OCI-LY7 (cell line): ENCODE measurements around the gene ADSS1. TPM values are rescaled to one million over a fixed set of nuclear protein-coding genes. Genes with fewer than 3 reads are reported as not detected.

ENCODE experiments used
- BruUV-seq: library from RNA; stranded (reverse); fragments of 400-500 nt; replicated peaks from 2 replicates; lab custom pipeline; 2021; lab: Mats Ljungman, UMichigan
- CTCF ChIA-PET: fragments of 300-600 bp; sonication (Branson Sonifier 250); formaldehyde crosslinking; loops from one replicate; lab custom pipeline; 2022; ENCODE audit warnings: antibody characterized with exemption; ENCODE audit not compliant: unreplicated experiment; lab: Charles Lee
- POLR2A ChIA-PET: fragments of 300-600 bp; sonication (Branson Sonifier 250); formaldehyde crosslinking; loops from one replicate; lab custom pipeline; 2022; ENCODE audit warnings: antibody characterized with exemption; lab: Charles Lee
- DNase-seq: peaks from one replicate; pipeline ENCODE4 v3.0.0-alpha.2; 2015; ENCODE audit warnings: low spot score
- H2AFZ ChIP-seq: fragments of 200-600 bp; sonication (generic), shearing (Covaris generic); 2 replicates; pipeline ENCODE4 v1.6.1; 2014; ENCODE audit warnings: mild to moderate bottlenecking, antibody characterized with exemption, low read length, moderate library complexity
- H3K27ac ChIP-seq: fragments of 200-600 bp; sonication (generic); 2 replicates; pipeline ENCODE4 v1.5.1; 2014; ENCODE audit warnings: mixed run types, low read depth, mild to moderate bottlenecking, moderate library complexity, low read length, inconsistent platforms; ENCODE audit not compliant: poor library complexity, severe bottlenecking
- H3K36me3 ChIP-seq: fragments of 200-600 bp; sonication (generic); 2 replicates; pipeline ENCODE4 v1.6.1; 2014; ENCODE audit warnings: mild to moderate bottlenecking, antibody characterized with exemption, low read length, moderate library complexity, mixed read lengths; ENCODE audit not compliant: insufficient read depth
- H3K4me1 ChIP-seq: fragments of 200-600 bp; sonication (generic); 2 replicates; pipeline ENCODE4 v1.5.1; 2014; ENCODE audit warnings: mild to moderate bottlenecking, low read length; ENCODE audit not compliant: insufficient read depth, poor library complexity, severe bottlenecking
- H3K4me2 ChIP-seq: fragments of 200-600 bp; sonication (generic); 2 replicates; pipeline ENCODE4 v1.6.1; 2014; ENCODE audit warnings: mild to moderate bottlenecking, low read length
- H3K4me3 ChIP-seq: fragments of 200-600 bp; sonication (generic); 2 replicates; pipeline ENCODE4 v1.5.1; 2014; ENCODE audit warnings: mild to moderate bottlenecking, low read depth, low read length; ENCODE audit not compliant: poor library complexity, severe bottlenecking
- H3K79me2 ChIP-seq: fragments of 200-600 bp; sonication (generic); 2 replicates; pipeline ENCODE4 v1.6.1; 2016; ENCODE audit warnings: low read depth, mild to moderate bottlenecking, low read length, moderate library complexity, mixed read lengths; ENCODE audit not compliant: insufficient read depth
- H3K9me2 ChIP-seq: fragments of 200-600 bp; sonication (generic); 2 replicates; pipeline ENCODE4 v1.6.1; 2016; ENCODE audit warnings: mild to moderate bottlenecking, low read length, mixed read lengths; ENCODE audit not compliant: insufficient read depth
- H3K9me3 ChIP-seq: fragments of 200-600 bp; sonication (generic); 2 replicates; pipeline ENCODE4 v1.6.1; 2014; ENCODE audit warnings: mild to moderate bottlenecking, mixed run types, low read length, mixed read lengths
- H4K20me1 ChIP-seq: fragments of 200-600 bp; sonication (generic); 2 replicates; pipeline ENCODE4 v1.6.1; 2014; ENCODE audit warnings: mild to moderate bottlenecking, antibody characterized with exemption, low read length, moderate library complexity, mixed read lengths; ENCODE audit not compliant: insufficient read depth
- CTCF ChIP-seq: fragments of 200-600 bp; sonication (generic); conservative IDR thresholded peaks from 2 replicates; pipeline ENCODE4 v1.5.1; 2014; ENCODE audit warnings: mild to moderate bottlenecking, antibody characterized with exemption, low read length, moderate library complexity, mixed read lengths
- EZH2phosphoT487 ChIP-seq: fragments of 200-600 bp; sonication (generic); IDR thresholded peaks from 2 replicates; pipeline ENCODE4 v1.6.1; 2018; ENCODE audit warnings: low read depth, borderline replicate concordance, mild to moderate bottlenecking, mixed run types, antibody characterized with exemption, low read length, moderate library complexity, mixed read lengths
- intact Hi-C: fragments of 100-400 bp; cut with micrococcal nuclease; formaldehyde crosslinking; loops from one replicate; pipeline ENCODE4 v1.10.0; 2022; ENCODE audit not compliant: unreplicated experiment
- total RNA-seq, 2 experiments: library from RNA; depleted of rRNA in 1 of 2; stranded (reverse); fragments of >200 nt in 1 of 2; shearing (Covaris generic) in 1 of 2; gene quantifications; 2 replicates each; pipeline ENCODE4 v1.2.3, GENCODE V29; 2014 to 2022

The ADSS1 gene
- total RNA-seq, 2 experiments from 2014 or later: 2.8 TPM; not detected in 1

DNA sequence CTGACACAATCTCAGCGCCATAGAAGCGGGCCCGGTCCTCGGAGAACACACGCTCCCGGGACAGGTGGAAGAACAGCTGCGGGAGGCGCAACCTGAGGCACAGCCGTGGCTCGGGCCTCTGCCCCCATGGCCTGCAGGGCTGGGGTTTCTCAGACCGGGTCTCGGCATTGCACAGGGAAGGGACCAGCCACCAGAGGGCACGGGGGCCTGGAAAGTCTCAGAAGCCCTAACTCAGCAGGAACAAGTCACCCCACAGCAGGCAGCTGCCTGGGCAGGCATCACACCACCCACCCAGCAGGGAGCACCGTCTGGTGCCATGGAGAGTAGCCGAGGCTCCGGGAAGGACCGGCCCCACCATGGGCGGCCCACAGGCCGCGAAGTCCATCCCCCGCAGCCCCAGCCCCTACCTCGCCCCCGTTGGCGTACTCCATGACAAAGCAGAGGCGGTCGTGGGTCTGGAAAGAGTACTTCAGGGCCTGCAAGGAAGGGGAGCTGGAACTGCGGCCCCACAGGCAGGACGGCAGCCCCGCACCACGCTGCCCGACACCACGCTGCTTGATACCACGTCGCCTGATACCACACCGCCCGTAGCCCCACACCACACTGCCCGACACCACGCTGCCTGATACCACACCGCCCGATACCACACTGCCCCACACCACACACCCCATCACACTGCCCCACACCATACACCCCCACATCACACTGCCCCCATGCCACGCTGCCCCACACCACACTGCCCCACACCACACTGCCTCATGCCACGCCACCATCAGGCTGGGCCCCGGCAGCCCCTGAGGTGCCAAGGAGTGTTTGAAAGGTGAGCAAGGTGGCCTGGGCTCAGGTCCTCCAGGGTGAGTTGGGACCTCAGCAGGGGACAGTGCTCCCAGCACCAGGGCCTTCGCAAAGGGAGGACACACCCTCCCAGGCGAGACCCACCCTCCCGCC lies 49.8 kb downstream of the ADSS1 start:
- ChIA-PET CTCF (no interaction called here), POLR2A (no interaction called here)
- DNase-seq: no peak

GRCh38 chr14:104774453-104775072 lies 50.5 kb downstream of the ADSS1 start:
- Histone ChIP-seq H3K9me3 (no peaks in the 10 kb centered on the region), H2AFZ (no peak overlapping the region), H3K4me1 (no peaks in the 10 kb centered on the region), H3K36me3 (peaks cover 57% of the 10 kb centered on the region), H3K9me2 (no peaks in the 10 kb centered on the region), H3K79me2 (no peaks in the 10 kb centered on the region), H4K20me1 (no peaks in the 10 kb centered on the region), H3K27ac (no peak overlapping the region), H3K4me2 (no peak overlapping the region), H3K4me3 (no peak overlapping the region)
- CTCF ChIA-PET: no interaction called here
- no TSS peak for BruUV-seq
- POLR2A ChIA-PET: no interaction called here
- TF ChIP-seq EZH2phosphoT487 (no peak), CTCF (no peak)
- intact Hi-C loops: no loop called here
- no peak for DNase-seq

More for the DNA sequence above, 49.8 kb downstream of the ADSS1 start:
- H3K79me2 ChIP-seq: no peaks in the 10 kb centered on the region
- no peaks in the 10 kb centered on the region for H3K9me2 ChIP-seq
- TF ChIP-seq EZH2phosphoT487: no peak
- no peak for TF ChIP-seq CTCF
- H3K36me3 ChIP-seq: peaks cover 57% of the 10 kb centered on the region
- H4K20me1 ChIP-seq: no peaks in the 10 kb centered on the region
- no peak overlapping the region for H2AFZ ChIP-seq
- no peak overlapping the region for H3K27ac ChIP-seq
- intact Hi-C loops: no loop called here
- H3K4me2 ChIP-seq: no peak overlapping the region
- H3K9me3 ChIP-seq: no peaks in the 10 kb centered on the region
- peaks cover 1% of the 10 kb centered on the region for H3K4me1 ChIP-seq
- no TSS peak for BruUV-seq
- no peak overlapping the region for H3K4me3 ChIP-seq
